ENCODE data around the gene MARCHF10. TPM values are rescaled to one million over a fixed set of nuclear protein-coding genes. Genes with fewer than 3 reads are reported as not detected.
A peak's percentile ranks its signal among the peaks of the same experiment; 100 is the strongest.

MARCHF10 gene
- total RNA-seq, 3 donors from 2014 or later, result under 0.01 to 0.16 TPM; not detected in 1

DNA sequence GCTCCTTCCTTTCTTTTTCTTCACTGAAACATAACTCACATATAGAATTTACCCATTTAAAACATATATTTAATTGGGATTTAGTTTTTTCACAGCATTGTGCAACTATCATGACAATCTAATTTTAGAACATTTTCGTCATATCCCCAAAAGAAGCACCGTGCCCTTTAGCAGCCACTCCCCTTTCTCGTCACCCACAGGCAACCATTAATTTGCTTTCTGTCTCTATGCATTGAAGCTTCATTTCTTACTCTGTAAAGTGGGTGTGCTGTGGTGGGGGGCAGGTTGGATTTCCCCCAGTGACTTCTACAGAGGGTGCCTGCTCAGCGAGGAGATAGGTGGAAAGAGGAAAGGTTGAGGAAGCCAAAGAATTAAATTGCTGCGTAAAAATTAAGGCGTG lies 144.8 kb downstream of the MARCHF10 start:
- Histone ChIP-seq H3K4me1 (no peaks in the 10 kb centered on the region), H3K27me3 (no peaks in the 10 kb centered on the region), H3K27ac (no peak overlapping the region), H3K36me3 (no peaks in the 10 kb centered on the region), H3K9me3 (no peaks in the 10 kb centered on the region), H3K4me3 (no peak overlapping the region)
- no peak for DNase-seq (ENCODE audit: low spot score in 2 of 2)
- intact Hi-C loops (cut with DNase I; ENCODE audit: low total_unique reads), result no loop called here
- TF ChIP-seq, protein P1, sequence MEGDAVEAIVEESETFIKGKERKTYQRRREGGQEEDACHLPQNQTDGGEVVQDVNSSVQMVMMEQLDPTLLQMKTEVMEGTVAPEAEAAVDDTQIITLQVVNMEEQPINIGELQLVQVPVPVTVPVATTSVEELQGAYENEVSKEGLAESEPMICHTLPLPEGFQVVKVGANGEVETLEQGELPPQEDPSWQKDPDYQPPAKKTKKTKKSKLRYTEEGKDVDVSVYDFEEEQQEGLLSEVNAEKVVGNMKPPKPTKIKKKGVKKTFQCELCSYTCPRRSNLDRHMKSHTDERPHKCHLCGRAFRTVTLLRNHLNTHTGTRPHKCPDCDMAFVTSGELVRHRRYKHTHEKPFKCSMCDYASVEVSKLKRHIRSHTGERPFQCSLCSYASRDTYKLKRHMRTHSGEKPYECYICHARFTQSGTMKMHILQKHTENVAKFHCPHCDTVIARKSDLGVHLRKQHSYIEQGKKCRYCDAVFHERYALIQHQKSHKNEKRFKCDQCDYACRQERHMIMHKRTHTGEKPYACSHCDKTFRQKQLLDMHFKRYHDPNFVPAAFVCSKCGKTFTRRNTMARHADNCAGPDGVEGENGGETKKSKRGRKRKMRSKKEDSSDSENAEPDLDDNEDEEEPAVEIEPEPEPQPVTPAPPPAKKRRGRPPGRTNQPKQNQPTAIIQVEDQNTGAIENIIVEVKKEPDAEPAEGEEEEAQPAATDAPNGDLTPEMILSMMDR (IDR thresholded peaks at IDR 0.05), result no peak

DNA sequence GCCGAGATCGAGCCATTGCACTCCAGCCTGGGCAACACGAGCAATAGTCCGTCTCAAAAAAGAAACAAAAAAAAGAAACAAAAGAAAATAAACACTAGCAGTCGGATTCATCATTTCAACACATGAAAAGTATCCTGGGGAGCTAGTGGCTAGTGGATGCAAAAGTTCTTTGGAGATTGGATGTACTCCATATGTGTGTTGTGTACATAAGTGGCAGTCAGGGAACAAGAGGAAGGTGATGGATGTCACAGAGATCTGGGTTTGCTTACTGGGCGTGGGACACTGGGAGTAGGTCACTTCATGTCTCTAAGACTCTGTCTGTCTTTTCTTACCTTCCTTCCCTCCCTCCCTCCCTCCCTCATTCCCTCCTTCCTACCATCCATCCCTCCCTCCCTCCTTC lies 145.3 kb downstream of the MARCHF10 start:
- intact Hi-C loops (cut with DNase I; ENCODE audit: low total_unique reads), result no loop called here
- no peak for DNase-seq (ENCODE audit: low spot score in 2 of 2)
- TF ChIP-seq POLR2AphosphoS5 (IDR thresholded peaks at IDR 0.05), result no peak
- TF ChIP-seq, protein P1 (IDR thresholded peaks at IDR 0.05), result no peak
- no peak for TF ChIP-seq POLR2A (IDR thresholded peaks at IDR 0.05)
- no peaks in the 10 kb centered on the region for H3K9me3 ChIP-seq
- H3K27ac ChIP-seq, result no peak overlapping the region
- H3K27me3 ChIP-seq, result no peaks in the 10 kb centered on the region
- H3K36me3 ChIP-seq, result no peaks in the 10 kb centered on the region
- no peak overlapping the region for H3K4me3 ChIP-seq
- H3K4me1 ChIP-seq, result peaks cover 0 to 2% of the 10 kb centered on the region in 2 donors

DNA sequence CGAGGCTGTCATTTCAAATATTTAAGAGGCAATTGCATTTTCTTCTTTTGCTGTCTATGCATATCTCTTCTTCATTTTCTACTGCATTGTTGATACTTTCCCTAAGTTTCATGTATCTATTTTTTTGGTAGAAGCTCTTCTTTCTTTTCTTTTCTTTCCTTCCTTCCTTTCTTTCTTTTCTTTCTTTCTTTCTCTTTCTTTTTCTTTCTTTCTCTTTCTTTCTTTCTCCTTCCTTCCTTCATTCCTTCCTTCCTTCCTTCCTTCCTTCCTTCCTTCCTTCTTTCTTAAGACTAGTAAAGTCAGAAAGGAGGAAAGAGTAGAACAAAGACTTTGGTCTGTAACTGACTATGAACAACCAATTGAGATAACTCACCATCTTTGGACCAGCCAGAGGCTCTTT lies 146.8 kb downstream of the MARCHF10 start:
- no peaks in the 10 kb centered on the region for H3K27me3 ChIP-seq
- no peaks in the 10 kb centered on the region for H3K36me3 ChIP-seq
- DNase-seq (ENCODE audit: low spot score in 2 of 2), result no peak
- H3K27ac ChIP-seq, result no peak overlapping the region
- no peaks in the 10 kb centered on the region for H3K9me3 ChIP-seq
- peaks cover 0 to 5% of the 10 kb centered on the region in 2 donors for H3K4me1 ChIP-seq
- TF ChIP-seq, protein P1 (IDR thresholded peaks at IDR 0.05), result no peak
- TF ChIP-seq POLR2AphosphoS5 (IDR thresholded peaks at IDR 0.05) (no peak), POLR2A (IDR thresholded peaks at IDR 0.05) (no peak)
- intact Hi-C loops (cut with DNase I; ENCODE audit: low total_unique reads), result no loop called here
- no peak overlapping the region for H3K4me3 ChIP-seq

DNA sequence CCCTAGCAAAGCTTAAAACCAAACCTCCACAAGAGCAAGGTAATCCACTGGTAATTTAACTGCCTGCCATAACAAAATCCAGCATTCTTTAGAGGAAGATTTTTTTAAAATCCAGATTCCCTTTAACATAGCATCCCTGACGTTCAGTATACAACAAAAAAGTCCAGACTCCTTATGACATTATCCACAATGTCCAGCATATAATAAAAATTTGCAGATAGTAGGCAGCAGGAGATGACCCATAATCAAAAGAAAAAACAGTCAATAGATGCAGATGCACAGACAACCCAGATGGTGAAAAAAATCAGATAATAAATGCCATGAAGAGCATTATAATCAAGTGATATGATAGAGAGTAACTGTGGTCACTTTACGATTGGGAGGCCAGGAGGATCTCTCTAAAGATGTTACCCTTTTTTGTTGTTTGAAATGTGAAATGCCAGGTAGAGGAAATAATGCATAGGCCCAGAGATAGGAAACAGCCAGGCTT lies 147.4 kb downstream of the MARCHF10 start:
- H3K4me3 ChIP-seq, result no peak overlapping the region
- no peaks in the 10 kb centered on the region for H3K36me3 ChIP-seq
- no peaks in the 10 kb centered on the region for H3K9me3 ChIP-seq
- peaks cover 0 to 5% of the 10 kb centered on the region in 2 donors for H3K4me1 ChIP-seq
- intact Hi-C loops (cut with DNase I; ENCODE audit: low total_unique reads), result no loop called here
- no peak overlapping the region for H3K27ac ChIP-seq
- TF ChIP-seq, protein P1 (IDR thresholded peaks at IDR 0.05), result no peak
- no peaks in the 10 kb centered on the region for H3K27me3 ChIP-seq
- DNase-seq (ENCODE audit: low spot score in 2 of 2), result no peak

DNA sequence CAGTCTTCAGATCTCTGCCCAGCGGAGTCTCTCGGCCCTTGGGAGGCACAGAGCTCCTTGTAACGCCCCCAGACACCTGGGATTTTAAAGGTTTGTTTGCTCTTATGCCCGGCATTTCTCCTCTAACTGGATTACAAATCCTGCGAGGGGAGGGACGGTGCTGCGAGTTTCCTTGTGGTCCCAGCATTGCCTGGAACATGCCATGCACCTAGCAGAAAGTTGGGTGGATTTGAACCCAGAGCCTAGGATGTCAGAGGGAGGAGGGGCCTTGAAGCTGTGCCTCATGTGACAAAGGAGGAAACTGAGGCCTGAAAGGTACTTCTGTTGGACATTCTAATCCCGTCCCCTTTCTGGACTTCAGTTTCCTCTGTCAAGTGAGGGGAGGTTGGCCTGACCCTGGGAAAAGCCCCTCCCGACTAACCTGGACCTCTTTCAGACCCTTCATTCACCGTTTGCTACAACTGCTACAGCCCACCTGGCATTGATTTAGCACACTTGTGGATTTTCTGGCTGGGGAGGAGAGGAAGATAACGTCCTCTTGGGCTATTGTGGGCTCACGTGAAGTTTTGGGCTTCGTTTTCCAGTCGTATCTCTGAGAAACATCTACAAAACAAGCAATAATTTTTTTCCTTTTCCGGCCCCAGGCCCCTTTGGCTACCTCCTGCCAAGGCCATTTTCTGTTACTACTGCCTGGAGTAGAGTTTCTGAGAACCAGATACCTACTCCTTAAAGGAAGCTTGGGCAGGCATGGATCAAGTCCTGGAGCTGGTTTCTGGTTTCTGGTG lies 149.8 kb downstream of the MARCHF10 start:
- Histone ChIP-seq H3K36me3 (no peaks in the 10 kb centered on the region), H3K27ac (peak overlapping the region; percentile 52 to 54), H3K4me3 (no peak overlapping the region), H3K27me3 (no peaks in the 10 kb centered on the region), H3K4me1 (peaks cover 8 to 11% of the 10 kb centered on the region in 2 donors), H3K9me3 (no peaks in the 10 kb centered on the region)
- TF ChIP-seq POLR2A (IDR thresholded peaks at IDR 0.05) (no peak), POLR2AphosphoS5 (IDR thresholded peaks at IDR 0.05) (no peak)
- TF ChIP-seq, protein P1 (IDR thresholded peaks at IDR 0.05), result no peak
- DNase-seq (ENCODE audit: low spot score in 2 of 2), result no peak
- intact Hi-C loops (cut with DNase I; ENCODE audit: low total_unique reads), result no loop called here

All from breast epithelium (tissue), 4 donors.